Nephron progenitor cell (in vitro differentiated cells): Measurements from ENCODE around the gene KIF18A.
"Not testable (repeated sequence)": the region's sequence is repeated elsewhere in the genome, so short reads cannot be mapped to it uniquely, and the experiment has no call there.

Experiments used
- DNase-seq: peaks from one replicate; pipeline ENCODE4 v3.0.0; 2021
- H3K27ac Mint-ChIP-seq: 2 replicates; pipeline ENCODE4 v1.8.0; 2021; ENCODE audit warnings: mild to moderate bottlenecking, moderate library complexity, mixed read lengths
- H3K27me3 Mint-ChIP-seq: 2 replicates; pipeline ENCODE4 v1.8.0; 2021; ENCODE audit warnings: mild to moderate bottlenecking, low read depth, mixed read lengths; ENCODE audit not compliant: poor library complexity
- H3K36me3 Mint-ChIP-seq: 2 replicates; pipeline ENCODE4 v1.8.0; 2021; ENCODE audit warnings: low read depth, mixed read lengths
- H3K4me1 Mint-ChIP-seq: 2 replicates; pipeline ENCODE4 v1.8.0; 2021; ENCODE audit warnings: mixed read lengths
- H3K4me3 Mint-ChIP-seq: 2 replicates; pipeline ENCODE4 v1.8.0; 2021; ENCODE audit warnings: mild to moderate bottlenecking, moderate library complexity, mixed read lengths
- H3K9me3 Mint-ChIP-seq: 2 replicates; pipeline ENCODE4 v1.8.0; 2021; ENCODE audit warnings: mild to moderate bottlenecking, moderate library complexity, mixed read lengths
- TF ChIP-seq, protein P1 (sequence below): fragments of 200-600 bp; sonication (generic); IDR thresholded peaks from 2 replicates; pipeline ENCODE4 v1.5.0; 2021; ENCODE audit warnings: antibody characterized with exemption

The KIF18A gene

DNA sequence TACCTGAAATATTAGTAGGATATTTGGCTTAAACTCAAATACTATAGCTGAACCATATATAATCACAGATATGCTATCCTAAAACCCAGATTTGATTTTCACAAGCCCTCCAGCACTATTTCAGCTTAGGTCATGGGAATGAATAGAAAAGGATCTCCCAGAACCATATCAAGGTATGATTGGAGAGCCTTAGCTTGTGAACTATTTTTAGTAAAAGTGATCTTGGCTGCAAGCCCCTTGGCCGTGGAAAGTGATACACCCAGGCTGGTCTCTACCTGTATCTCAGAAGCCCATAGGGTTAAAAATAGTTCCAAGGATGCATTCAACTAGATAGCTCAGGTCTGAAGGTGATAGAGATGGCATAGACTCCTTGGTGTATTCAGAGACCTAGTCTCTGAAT, 9.7 kb downstream of the KIF18A start:
- Mint-ChIP-seq H3K9me3 (no peaks in the 10 kb centered on the region), H3K27me3 (no peaks in the 10 kb centered on the region), H3K36me3 (peaks cover 22% of the 10 kb centered on the region), H3K4me1 (peaks cover 38% of the 10 kb centered on the region), H3K27ac (no peak overlapping the region), H3K4me3 (no peak overlapping the region)
- TF ChIP-seq, protein P1, sequence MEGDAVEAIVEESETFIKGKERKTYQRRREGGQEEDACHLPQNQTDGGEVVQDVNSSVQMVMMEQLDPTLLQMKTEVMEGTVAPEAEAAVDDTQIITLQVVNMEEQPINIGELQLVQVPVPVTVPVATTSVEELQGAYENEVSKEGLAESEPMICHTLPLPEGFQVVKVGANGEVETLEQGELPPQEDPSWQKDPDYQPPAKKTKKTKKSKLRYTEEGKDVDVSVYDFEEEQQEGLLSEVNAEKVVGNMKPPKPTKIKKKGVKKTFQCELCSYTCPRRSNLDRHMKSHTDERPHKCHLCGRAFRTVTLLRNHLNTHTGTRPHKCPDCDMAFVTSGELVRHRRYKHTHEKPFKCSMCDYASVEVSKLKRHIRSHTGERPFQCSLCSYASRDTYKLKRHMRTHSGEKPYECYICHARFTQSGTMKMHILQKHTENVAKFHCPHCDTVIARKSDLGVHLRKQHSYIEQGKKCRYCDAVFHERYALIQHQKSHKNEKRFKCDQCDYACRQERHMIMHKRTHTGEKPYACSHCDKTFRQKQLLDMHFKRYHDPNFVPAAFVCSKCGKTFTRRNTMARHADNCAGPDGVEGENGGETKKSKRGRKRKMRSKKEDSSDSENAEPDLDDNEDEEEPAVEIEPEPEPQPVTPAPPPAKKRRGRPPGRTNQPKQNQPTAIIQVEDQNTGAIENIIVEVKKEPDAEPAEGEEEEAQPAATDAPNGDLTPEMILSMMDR, result no peak
- DNase-seq, result no peak

DNA sequence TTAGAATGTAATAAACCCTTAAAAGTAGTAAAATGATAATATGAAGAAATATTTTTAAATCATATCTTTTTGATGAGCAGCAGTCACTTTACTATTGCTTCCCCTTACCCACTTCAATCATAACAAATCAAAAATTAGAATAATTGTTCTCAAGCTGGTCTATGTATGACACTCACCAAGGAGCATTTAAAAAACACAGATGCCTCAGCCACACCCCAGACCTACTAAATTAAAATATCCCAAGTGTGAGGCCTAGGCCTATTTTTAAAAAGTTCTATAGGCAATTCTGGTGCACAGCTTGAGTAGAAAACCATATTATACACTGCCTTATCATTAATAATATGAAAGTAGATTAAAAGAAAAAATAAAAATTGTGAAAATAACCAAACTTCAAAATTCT, 15.2 kb downstream of the KIF18A start:
- no peak for DNase-seq

DNA sequence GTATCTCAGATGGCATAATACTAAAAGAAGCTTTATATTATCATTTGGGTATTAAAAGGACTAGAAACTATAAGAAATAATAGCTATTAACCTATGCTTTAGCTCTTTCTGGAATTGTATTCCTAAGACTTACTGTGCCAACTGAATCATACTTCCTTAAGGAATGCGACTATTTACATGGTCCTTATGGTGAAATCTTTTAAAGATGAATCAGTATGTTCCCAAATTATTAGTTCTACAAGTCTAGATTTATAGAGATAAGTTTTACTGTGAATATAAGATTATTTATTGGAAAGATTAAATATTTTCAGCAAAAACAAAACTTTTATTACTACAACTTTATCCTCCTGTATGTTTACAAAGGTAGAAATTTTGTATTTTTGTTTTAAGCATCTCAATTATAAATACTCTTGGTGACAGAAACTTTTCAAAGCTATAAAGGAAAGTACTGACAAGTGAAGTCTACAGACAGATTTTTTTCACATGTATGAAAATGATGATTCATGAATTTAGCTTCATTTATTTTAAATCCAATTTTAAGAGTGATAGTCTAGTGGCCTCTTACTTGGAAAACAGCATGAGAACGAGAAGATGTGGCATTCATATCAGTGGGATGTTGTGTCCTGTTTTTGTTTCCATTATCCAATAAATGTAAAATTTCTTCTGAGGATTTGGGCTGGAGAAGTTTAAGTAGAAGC, 17.8 kb downstream of the KIF18A start:
- DNase-seq, result no peak
- Mint-ChIP-seq H3K36me3 (peaks cover 56% of the 10 kb centered on the region), H3K27ac (no peak overlapping the region), H3K4me1 (peaks cover 7% of the 10 kb centered on the region), H3K9me3 (no peaks in the 10 kb centered on the region), H3K27me3 (no peaks in the 10 kb centered on the region), H3K4me3 (no peak overlapping the region)
- TF ChIP-seq, protein P1, result no peak

More for the DNA sequence above, 15.2 kb downstream of the KIF18A start:
- H3K27ac Mint-ChIP-seq, result no peak overlapping the region
- no peaks in the 10 kb centered on the region for H3K4me1 Mint-ChIP-seq
- peaks cover 54% of the 10 kb centered on the region for H3K36me3 Mint-ChIP-seq
- no peak overlapping the region for H3K4me3 Mint-ChIP-seq
- H3K27me3 Mint-ChIP-seq, result no peaks in the 10 kb centered on the region
- TF ChIP-seq, protein P1, result no peak
- no peaks in the 10 kb centered on the region for H3K9me3 Mint-ChIP-seq

DNA sequence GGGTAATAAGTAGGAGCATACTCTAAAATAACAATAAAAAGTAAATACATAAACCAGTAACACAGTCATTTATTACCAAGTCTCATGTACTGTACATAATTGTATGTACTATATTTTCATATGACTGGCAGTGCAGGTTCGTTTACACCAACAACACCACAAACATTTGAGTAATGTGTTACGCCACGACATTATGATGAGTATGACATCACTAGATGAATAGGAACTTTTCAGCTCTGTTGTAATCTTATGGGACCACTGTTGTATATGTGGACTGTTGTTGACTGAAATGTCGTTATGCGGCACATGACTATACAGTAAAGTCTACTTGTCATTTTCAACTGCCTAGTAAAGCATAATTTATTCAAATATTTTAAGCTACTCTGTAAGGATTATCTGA, 18.6 kb downstream of the KIF18A start:
- peaks cover 52% of the 10 kb centered on the region for H3K36me3 Mint-ChIP-seq
- H3K4me1 Mint-ChIP-seq, result peaks cover 7% of the 10 kb centered on the region
- H3K27ac Mint-ChIP-seq, result no peak overlapping the region
- no peak overlapping the region for H3K4me3 Mint-ChIP-seq
- DNase-seq, result no peak
- H3K9me3 Mint-ChIP-seq, result no peaks in the 10 kb centered on the region
- H3K27me3 Mint-ChIP-seq, result no peaks in the 10 kb centered on the region
- TF ChIP-seq, protein P1, result no peak

DNA sequence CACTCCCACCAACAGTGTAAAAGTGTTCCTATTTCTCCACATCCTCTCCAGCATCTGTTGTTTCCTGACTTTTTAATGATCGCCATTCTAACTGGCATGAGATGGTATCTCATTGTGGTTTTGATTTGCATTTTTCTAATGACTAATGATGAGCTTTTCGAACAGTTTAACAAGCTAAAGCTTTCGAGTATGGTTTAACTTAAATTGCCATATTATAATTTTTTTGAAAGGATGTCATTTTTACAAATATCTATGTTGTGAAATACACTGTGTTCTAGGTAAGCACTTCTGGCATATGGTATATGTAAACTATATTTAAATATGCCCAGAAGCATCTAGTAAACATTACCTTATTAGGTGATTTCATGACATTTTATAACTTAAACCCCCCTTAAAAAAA, 20.3 kb downstream of the KIF18A start:
- H3K9me3 Mint-ChIP-seq, result not testable (repeated sequence)

DNA sequence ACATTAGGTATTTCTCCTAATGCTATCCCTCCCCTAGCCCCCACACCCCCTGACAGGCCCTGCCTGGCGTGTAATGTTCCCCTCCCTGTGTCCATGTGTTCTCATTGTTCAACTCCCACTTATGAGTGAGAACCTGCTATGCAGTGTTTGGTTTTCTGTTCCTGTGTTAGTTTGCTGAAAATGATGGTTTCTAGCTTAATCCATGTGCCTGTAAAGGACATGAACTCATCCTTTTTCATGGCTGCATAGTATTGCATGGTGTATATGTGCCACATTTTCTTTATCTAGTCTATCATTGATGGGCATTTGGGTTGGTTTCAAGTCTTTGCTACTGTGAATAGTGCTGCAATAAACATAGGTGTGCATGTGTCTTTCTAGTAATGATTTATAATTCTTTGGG, 20.8 kb downstream of the KIF18A start:
- peaks cover 51% of the 10 kb centered on the region for H3K36me3 Mint-ChIP-seq
- H3K4me3 Mint-ChIP-seq, H3K27me3 Mint-ChIP-seq, DNase-seq, H3K4me1 Mint-ChIP-seq, H3K9me3 Mint-ChIP-seq, H3K27ac Mint-ChIP-seq: not testable (repeated sequence)

More for the DNA sequence above, 20.3 kb downstream of the KIF18A start:
- DNase-seq, H3K4me1 Mint-ChIP-seq, H3K27ac Mint-ChIP-seq, H3K4me3 Mint-ChIP-seq, H3K27me3 Mint-ChIP-seq: not testable (repeated sequence)
- peaks cover 53% of the 10 kb centered on the region for H3K36me3 Mint-ChIP-seq

DNA sequence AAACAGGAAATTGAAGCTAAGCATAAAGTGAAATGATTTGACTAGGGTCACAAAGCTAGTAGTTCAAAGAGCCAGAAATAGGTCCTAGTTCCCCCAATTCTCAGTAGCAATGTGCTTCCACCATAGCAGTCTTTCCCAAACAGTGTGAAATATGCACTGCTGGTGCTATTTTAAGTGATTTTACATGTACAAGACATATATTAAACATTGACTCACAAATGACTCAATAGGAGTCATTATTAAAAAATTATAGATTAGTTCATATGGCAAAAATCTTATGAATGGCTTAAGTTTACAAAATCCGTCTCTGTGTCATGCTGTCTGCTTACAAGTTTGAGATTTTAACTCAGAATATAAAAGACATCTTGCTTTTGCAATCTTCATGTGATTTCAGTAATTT, 21.4 kb downstream of the KIF18A start:
- H3K36me3 Mint-ChIP-seq, result peaks cover 52% of the 10 kb centered on the region
- no peak overlapping the region for H3K4me3 Mint-ChIP-seq
- H3K27ac Mint-ChIP-seq, result no peak overlapping the region
- peaks cover 7% of the 10 kb centered on the region for H3K4me1 Mint-ChIP-seq
- TF ChIP-seq, protein P1, result no peak
- no peak for DNase-seq
- no peaks in the 10 kb centered on the region for H3K9me3 Mint-ChIP-seq
- no peaks in the 10 kb centered on the region for H3K27me3 Mint-ChIP-seq
